ENCODE measurements around the gene DNAJB9.

- TF ChIP-seq, protein P1, sequence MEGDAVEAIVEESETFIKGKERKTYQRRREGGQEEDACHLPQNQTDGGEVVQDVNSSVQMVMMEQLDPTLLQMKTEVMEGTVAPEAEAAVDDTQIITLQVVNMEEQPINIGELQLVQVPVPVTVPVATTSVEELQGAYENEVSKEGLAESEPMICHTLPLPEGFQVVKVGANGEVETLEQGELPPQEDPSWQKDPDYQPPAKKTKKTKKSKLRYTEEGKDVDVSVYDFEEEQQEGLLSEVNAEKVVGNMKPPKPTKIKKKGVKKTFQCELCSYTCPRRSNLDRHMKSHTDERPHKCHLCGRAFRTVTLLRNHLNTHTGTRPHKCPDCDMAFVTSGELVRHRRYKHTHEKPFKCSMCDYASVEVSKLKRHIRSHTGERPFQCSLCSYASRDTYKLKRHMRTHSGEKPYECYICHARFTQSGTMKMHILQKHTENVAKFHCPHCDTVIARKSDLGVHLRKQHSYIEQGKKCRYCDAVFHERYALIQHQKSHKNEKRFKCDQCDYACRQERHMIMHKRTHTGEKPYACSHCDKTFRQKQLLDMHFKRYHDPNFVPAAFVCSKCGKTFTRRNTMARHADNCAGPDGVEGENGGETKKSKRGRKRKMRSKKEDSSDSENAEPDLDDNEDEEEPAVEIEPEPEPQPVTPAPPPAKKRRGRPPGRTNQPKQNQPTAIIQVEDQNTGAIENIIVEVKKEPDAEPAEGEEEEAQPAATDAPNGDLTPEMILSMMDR (conservative IDR thresholded peaks at IDR 0.05), result no peak
- no peak for TF ChIP-seq ZFX (IDR thresholded peaks at IDR 0.05)
These were observed 26.9 kb downstream of the DNAJB9 start for GRCh38 chr7:108596560-108596959.

Measured in C4-2B (cell line).